ENCODE measurements around the gene TESK1.

Gene TESK1

DNA sequence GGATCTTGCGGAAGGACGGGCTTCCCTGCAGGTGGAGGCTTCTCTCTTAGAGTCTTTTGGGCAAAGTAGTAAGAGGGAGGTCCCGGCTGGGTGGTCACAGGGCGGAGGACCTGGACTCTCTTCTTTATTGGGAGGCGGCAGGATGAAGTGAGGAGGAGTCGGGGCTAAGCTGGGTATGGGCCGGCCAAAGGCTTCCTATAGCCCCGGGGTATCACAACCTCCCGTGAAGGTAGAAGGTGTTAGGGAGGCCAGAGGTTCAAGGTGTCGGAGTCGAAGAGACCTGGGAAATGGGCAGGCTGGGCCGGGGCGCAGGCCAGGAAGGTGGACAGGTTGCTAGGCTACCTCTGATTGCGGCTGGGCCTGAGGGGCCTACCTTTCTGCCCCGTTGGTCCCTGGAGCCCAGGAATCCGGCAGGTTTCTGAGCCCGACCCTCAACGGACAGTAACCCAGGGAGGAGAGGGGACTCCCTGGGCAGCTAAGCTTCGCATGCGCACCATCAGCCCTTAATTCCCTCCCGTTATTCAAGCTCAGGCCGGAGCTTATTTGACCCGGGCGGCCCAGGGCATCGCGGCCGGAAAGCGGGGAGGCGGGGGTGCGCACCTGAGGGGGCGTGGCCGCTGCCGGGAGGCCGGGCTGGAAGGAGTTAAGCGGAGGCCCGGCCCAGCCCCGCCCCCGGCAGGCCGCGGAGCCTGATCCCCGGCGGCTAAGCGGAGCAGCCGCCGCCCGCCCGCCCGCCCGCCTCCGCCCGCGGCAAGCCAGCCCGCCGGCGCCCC, at the start of gene TESK1:
TESK1 (plus strand) TSS at position 685 of the 773 bp plus-strand sequence. CDS start 358 bp downstream, outside the sequence.
- peak in 1 of 2 experiments; percentile 7 for DNase-seq (ENCODE audit: low read depth in 2 of 2)

DNA sequence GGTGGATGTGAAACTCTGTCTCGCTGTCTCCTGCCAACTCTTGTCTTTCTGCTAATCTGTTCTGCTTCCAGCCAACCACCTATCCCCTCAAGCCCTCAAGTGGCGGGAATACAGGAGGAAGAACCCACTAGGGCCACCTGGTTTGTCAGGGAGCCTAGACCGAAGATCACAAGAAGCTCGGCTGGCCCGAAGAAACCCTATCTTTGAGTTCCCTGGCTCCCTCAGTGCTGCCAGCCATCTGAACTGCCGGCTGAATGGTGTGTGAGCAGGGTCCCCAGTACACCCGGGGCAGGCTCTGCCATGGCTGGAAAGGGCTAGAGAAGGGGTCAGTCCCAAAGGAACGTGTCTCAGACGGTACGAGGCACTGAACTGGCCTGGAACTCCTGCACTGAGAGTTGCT, 49.2 kb upstream of the TESK1 start:
- no peak for DNase-seq (ENCODE audit: low read depth in 2 of 2)

DNA sequence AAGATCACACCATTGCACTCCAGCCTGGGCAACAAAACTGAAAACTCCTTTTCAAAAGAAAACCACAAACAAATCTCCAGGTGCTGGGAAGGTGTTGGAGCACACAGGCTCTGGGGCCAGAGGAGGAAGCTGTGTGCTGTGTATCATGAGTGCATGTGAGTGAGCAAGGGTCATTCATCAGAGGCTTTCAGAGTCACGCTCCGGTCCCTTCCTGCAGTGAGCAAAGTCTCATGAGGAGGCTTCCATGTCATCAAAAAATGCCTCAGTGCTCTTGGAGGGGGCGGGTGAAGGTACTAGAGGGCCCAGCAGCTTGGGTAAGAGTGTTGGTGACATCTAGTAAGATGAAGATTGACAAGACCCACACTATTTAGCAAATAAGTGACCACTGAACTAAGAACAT, 48.3 kb upstream of the TESK1 start:
- no peak for DNase-seq (ENCODE audit: low read depth in 2 of 2)

GRCh38 chr9:35557320-35557719, 47.7 kb upstream of the TESK1 start:
- no peak for DNase-seq (ENCODE audit: low read depth in 2 of 2)

GRCh38 chr9:35558185-35558584, 46.9 kb upstream of the TESK1 start:
- DNase-seq (ENCODE audit: low read depth in 2 of 2) = no peak

GRCh38 chr9:35559792-35560530, 45.1 kb upstream of the TESK1 start:
- no peak for DNase-seq (ENCODE audit: low read depth in 2 of 2)

DNA sequence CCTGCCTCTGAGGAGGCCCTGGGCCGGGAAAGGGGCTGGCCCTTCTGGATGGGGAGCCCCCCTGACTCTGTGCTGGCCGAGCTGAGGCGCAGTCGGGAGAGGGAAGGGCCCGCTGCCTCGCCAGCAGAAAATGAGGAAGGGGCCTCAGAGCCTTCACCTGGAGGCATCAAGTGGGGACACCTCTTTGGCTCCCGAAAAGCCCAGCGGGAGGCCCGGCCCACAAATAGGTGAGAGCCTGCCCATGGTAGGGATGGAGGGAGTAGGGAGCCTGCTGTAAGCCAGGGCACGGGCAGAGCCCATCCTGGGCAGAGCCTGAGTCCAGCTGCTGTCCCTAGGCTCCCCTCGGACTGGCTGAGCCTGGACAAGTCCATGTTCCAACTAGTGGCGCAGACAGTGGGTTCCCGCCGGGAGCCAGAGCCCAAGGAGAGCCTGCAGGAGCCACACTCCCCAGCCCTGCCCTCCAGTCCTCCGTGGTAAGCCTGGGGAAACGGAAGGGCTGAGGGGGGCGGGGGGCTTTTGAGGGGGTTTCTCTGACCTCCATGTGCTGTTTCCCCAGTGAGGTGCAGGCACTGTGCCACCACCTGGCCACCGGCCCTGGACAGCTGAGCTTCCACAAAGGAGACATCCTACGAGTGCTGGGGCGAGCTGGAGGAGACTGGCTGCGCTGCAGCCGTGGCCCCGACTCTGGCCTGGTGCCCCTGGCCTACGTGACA, 44.3 kb upstream of the TESK1 start:
- no peak for DNase-seq (ENCODE audit: low read depth in 2 of 2)

DNA sequence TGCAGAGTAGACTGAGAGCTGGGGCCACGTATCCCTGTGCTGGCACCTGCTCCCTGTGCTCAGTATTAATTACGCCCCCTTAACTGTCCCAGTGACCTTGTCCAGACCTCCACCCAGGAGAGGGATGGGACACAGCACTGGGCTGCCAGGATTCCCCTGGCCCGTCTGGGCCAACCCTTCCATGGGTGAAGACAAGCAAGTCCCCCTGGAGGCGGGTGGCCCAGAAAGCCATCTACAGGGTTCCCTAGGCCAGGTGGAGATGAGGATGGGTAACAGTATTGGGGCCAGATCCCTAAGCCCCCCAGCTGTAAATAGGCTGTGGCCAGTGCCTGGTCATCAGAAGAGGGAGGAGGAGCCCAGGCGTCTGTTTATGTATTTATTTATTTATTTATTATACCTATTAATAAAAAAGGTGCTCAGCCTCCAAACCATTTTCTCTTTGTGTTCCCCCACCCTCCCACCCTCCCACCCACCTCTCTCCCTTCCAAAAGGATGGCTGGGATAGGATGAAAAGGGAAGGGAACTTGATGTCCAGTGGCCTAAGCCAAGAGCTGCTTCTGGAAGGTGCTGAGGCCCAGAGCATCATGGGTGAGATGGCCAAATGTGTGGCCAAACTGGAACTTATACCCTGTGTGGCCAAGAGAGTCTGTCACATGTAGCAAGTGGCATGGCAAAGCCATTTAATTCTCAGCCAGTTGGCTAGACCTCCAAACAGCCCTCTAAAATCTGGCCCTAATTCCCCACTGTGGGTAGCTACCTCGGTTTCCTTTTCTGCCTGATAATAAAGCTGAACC, 43.4 kb upstream of the TESK1 start:
- no peak for DNase-seq (ENCODE audit: low read depth in 2 of 2)

- no peak for DNase-seq (ENCODE audit: low read depth in 2 of 2)
Observed at GRCh38 chr9:35562895-35563780, 41.9 kb upstream of the TESK1 start.

DNA sequence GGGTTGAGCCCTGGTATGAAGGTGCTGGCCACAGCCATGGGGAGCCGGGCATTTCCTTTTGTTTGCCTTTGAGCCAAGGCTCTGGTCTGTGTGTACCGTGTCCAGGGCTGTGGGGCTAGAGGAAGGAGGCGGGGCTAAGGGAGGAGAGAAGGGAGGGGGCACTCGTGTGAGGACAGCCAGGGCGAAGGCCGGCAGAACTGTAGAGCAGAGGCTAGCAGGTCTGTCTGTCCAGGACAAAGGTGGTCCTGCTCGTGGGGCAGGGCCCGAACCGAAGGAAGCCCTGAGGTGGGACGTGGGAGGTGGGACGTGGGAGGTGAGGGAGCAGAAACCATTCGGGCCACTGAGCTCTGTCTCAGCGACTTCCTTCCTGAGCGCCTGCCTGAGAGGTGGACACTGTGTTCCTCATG, 41.3 kb upstream of the TESK1 start:
- DNase-seq (ENCODE audit: low read depth in 2 of 2) = no peak

DNA sequence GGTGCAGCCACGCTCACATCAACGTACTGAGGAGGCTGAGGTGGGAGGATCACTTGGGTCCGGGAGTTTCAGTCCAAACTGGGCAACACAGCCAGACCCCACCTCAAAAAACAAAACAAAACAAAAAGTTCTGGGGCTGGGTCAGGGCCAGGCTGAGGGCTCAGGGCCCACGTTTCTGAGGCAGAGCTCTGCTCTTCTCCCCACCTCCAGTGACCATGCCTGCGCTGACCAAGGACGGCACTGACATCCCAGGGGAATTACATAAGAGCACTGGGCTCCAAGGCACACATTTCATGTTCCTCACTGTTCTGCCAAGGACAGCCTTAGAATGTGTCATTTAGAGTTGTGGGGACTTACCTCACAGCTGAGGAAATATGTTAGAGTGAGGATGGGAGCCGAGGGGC, 40.4 kb upstream of the TESK1 start:
- DNase-seq (ENCODE audit: low read depth in 2 of 2) = no peak

- no peak for DNase-seq (ENCODE audit: low read depth in 2 of 2)
Observed at GRCh38 chr9:35566417-35566816, 38.6 kb upstream of the TESK1 start.

DNA sequence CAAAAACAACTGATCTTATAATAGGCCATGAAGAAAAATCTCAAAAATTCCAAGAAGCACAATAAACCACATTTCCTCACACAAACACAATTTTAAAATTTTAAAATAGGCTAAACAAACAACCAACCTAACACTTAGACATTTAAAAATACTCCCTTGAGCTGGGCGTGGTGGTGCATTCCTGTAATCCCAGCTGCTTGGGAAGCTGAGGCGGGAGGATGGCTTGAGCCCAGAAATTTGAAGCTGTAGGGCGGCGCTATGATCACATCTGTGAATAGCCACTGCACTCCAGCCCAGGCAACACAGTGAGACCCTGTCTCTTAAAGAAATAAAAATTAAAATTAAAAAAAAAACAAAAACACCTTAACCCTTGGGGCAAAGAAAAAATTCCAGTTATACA, 36.9 kb upstream of the TESK1 start:
- no peak for DNase-seq (ENCODE audit: low read depth in 2 of 2)

- no peak for DNase-seq (ENCODE audit: low read depth in 2 of 2)
Observed at GRCh38 chr9:35569206-35569605, 35.9 kb upstream of the TESK1 start.

DNA sequence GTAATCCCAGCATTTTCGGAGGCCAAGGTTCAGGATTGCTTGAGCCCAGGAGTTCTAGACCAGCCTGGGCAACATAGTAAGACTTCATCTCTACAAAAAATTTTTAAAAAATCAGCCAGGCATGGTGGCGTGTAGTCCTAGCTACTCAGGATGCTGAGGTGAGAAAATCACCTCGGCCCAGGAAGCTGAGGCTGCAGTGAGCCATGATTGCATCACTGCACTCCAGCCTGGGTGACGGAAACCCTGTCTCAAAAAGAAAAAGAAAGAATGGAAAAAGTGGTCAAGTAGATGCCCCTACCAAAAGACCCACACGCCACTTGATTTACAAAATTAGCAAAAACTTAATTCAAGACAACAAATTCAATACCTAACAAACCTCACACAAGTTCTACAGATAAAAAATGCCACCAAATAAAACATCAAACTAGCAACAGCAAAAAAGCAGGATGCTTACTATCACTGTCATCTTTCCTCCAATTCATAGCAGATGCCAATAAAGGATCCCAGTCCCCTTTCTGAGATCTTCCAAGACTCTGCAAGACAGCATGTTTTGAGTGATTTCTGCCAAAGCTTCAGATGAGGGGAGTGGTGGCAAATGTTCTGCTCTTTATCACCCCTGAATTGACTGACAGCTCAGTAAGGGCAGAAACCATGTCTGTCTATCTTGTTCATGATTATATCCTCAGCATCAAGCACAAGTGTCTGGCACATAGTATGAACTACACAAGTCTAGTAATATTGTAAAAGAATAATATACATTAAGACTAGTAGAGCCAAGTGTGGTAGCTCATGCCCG, 34.2 kb upstream of the TESK1 start:
- no peak for DNase-seq (ENCODE audit: low read depth in 2 of 2)

- no peak for DNase-seq (ENCODE audit: low read depth in 2 of 2)
Observed at GRCh38 chr9:35574578-35575122, 30.4 kb upstream of the TESK1 start.

- DNase-seq (ENCODE audit: low read depth in 2 of 2) = no peak
Observed at GRCh38 chr9:35575478-35575877, 29.6 kb upstream of the TESK1 start.

- no peak for DNase-seq (ENCODE audit: low read depth in 2 of 2)
Observed at GRCh38 chr9:35577486-35577885, 27.6 kb upstream of the TESK1 start.

DNA sequence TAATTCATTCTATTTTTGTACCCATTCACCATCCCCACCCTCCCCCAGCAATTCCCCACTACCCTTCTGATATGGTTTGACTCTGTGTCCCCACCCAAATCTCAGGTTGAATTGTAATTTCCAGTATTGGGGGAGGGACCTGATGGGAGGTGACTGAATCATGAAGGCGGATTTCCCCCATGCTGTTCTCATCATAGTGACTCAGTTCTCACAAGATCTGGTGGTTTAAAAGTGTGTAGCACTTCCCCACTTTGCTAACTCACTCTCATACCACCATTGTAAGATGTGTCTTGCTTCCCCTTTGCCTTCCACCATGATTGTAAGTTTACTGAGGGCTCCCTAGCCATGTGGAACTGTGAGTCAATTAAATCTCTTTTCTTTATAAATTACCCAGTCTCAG, 25.9 kb upstream of the TESK1 start:
- DNase-seq (ENCODE audit: low read depth in 2 of 2) = no peak
